ENCODE measurements around the gene DPEP1. TPM values are rescaled to one million over a fixed set of nuclear protein-coding genes. Genes with fewer than 3 reads are reported as not detected.
"Not testable (repeated sequence)": the region's sequence is repeated elsewhere in the genome, so short reads cannot be mapped to it uniquely, and the experiment has no call there.

DPEP1 gene
- total RNA-seq, 1 experiment from 2014 or later: 13.6 TPM

- DNase-seq (ENCODE audit: low spot score) (no peak), ATAC-seq (no peak)
- Mint-ChIP-seq H3K9me3 (peaks cover 31% of the 10 kb centered on the region), H3K4me1 (no peaks in the 10 kb centered on the region), H3K27ac (no peak overlapping the region), H3K36me3 (peaks cover 25% of the 10 kb centered on the region), H3K4me3 (no peak overlapping the region), H3K27me3 (ENCODE audit: low read depth) (peaks cover 13% of the 10 kb centered on the region)
- ChIA-PET POLR2A (no interaction called here), CTCF (no interaction called here)
- no peak for TF ChIP-seq MYBL2 (CRISPR knock-in tag; IDR thresholded peaks at IDR 0.05)
Observed at GRCh38 chr16:89669755-89670154, 56.3 kb downstream of the DPEP1 start.

- Mint-ChIP-seq H3K4me1 (no peaks in the 10 kb centered on the region), H3K36me3 (peaks cover 20% of the 10 kb centered on the region), H3K4me3 (no peak overlapping the region), H3K9me3 (peaks cover 27% of the 10 kb centered on the region), H3K27me3 (ENCODE audit: low read depth) (peaks cover 10% of the 10 kb centered on the region), H3K27ac (peak overlapping the region; percentile 64; the same call in 1 of the 2 replicates)
- CTCF ChIA-PET: interaction anchor here (0.6 to 0.8 kb wide), 3 partner anchors 12 to 68 kb away, joined by 3 to 4 read pairs (median 3); no protein-coding TSS in a partner anchor
- DNase-seq (ENCODE audit: low spot score) (no peak), ATAC-seq (no peak)
- TF ChIP-seq SOX15 (CRISPR knock-in tag; IDR thresholded peaks at IDR 0.05): no peak
- TF ChIP-seq CTCF (IDR thresholded peaks at IDR 0.05): no peak
- no peak for TF ChIP-seq GRHL2 (CRISPR knock-in tag; IDR thresholded peaks at IDR 0.05; ENCODE audit: insufficient replicate concordance, severe bottlenecking)
- no peak for TF ChIP-seq ERG (CRISPR knock-in tag; IDR thresholded peaks at IDR 0.05)
- no peak for TF ChIP-seq AFF4 (CRISPR knock-in tag; IDR thresholded peaks at IDR 0.05; ENCODE audit: borderline replicate concordance)
- TF ChIP-seq TCF7 (CRISPR knock-in tag; IDR thresholded peaks at IDR 0.05; ENCODE audit: low read depth): no peak
- TF ChIP-seq CDX4 (CRISPR knock-in tag; IDR thresholded peaks at IDR 0.05; ENCODE audit: borderline replicate concordance): no peak
- no peak for TF ChIP-seq ZMAT4 (CRISPR knock-in tag; IDR thresholded peaks at IDR 0.05)
- no peak for TF ChIP-seq EMX1 (CRISPR knock-in tag; IDR thresholded peaks at IDR 0.05)
- TF ChIP-seq ZNF263 (CRISPR knock-in tag; IDR thresholded peaks at IDR 0.05; ENCODE audit: low read depth): no peak
- TF ChIP-seq ZNF671 (CRISPR knock-in tag; IDR thresholded peaks at IDR 0.05): no peak
- no peak for TF ChIP-seq SMAD3 (CRISPR knock-in tag; IDR thresholded peaks at IDR 0.05; ENCODE audit: borderline replicate concordance)
- POLR2A ChIA-PET: no interaction called here
Observed at GRCh38 chr16:89670496-89671431, 57.3 kb downstream of the DPEP1 start.

GRCh38 chr16:89671565-89671964, 58.1 kb downstream of the DPEP1 start:
- ATAC-seq; H3K4me1 Mint-ChIP-seq; DNase-seq (ENCODE audit: low spot score); H3K4me3 Mint-ChIP-seq; POLR2A ChIA-PET; H3K27me3 Mint-ChIP-seq (ENCODE audit: low read depth); H3K27ac Mint-ChIP-seq: not testable (repeated sequence)
- Mint-ChIP-seq H3K9me3 (peaks cover 21% of the 10 kb centered on the region), H3K36me3 (peaks cover 13% of the 10 kb centered on the region)
- CTCF ChIA-PET: interaction anchor here (0.6 to 0.7 kb wide), 2 partner anchors 13 to 69 kb away, joined by 3 read pairs; no protein-coding TSS in a partner anchor

Data from WTC11 (cell line).